Measurements from ENCODE around the gene FUCA2.
"Not testable (repeated sequence)": the region's sequence is repeated elsewhere in the genome, so short reads cannot be mapped to it uniquely, and the experiment has no call there.

The FUCA2 gene

GRCh38 chr6:143496974-143497373 lies 14.5 kb downstream of the FUCA2 start:
- DNase-seq (ENCODE audit: low read depth): no peak

- DNase-seq (ENCODE audit: low read depth): no peak
Measured at GRCh38 chr6:143490775-143491174, 20.7 kb downstream of the FUCA2 start.

GRCh38 chr6:143490244-143490643 lies 21.3 kb downstream of the FUCA2 start:
- no peak for DNase-seq (ENCODE audit: low read depth)

GRCh38 chr6:143486752-143487151 lies 24.8 kb downstream of the FUCA2 start:
- no peak for DNase-seq (ENCODE audit: low read depth)

GRCh38 chr6:143485967-143486366 lies 25.6 kb downstream of the FUCA2 start:
- no peak for DNase-seq (ENCODE audit: low read depth)

- DNase-seq (ENCODE audit: low read depth): peak; percentile 54
Measured at GRCh38 chr6:143482593-143482992, 28.9 kb downstream of the FUCA2 start.

- DNase-seq (ENCODE audit: low read depth): no peak
Measured at GRCh38 chr6:143478479-143479062, 32.9 kb downstream of the FUCA2 start.

- no peak for DNase-seq (ENCODE audit: low read depth)
Measured at GRCh38 chr6:143476545-143476944, 35.0 kb downstream of the FUCA2 start.

GRCh38 chr6:143471822-143472221 lies 39.7 kb downstream of the FUCA2 start:
- DNase-seq (ENCODE audit: low read depth): no peak

- DNase-seq (ENCODE audit: low read depth): not testable (repeated sequence)
Measured at GRCh38 chr6:143468823-143469222, 42.7 kb downstream of the FUCA2 start.

GRCh38 chr6:143468026-143468425 lies 43.5 kb downstream of the FUCA2 start:
- DNase-seq (ENCODE audit: low read depth): no peak

- no peak for DNase-seq (ENCODE audit: low read depth)
Measured at GRCh38 chr6:143465546-143465945, 46.0 kb downstream of the FUCA2 start.

GRCh38 chr6:143457563-143458359 lies 53.8 kb downstream of the FUCA2 start:
- DNase-seq (ENCODE audit: low read depth): peak; percentile 67

- peak; percentile 39 for DNase-seq (ENCODE audit: low read depth)
Measured at GRCh38 chr6:143451531-143451930, 60.0 kb downstream of the FUCA2 start.

- peak; percentile 97 for DNase-seq (ENCODE audit: low read depth)
Measured at GRCh38 chr6:143450453-143451371, 60.8 kb downstream of the FUCA2 start, which contains the start of the genes ADAT2 and PEX3. TSS of gene ADAT2 (minus strand) at chr6:143450695. CDS start at chr6:143450658, 37 bp downstream. TSS of gene PEX3 (plus strand) at chr6:143450805. CDS start at chr6:143451043, 238 bp downstream.

GRCh38 chr6:143449714-143450452 lies 61.6 kb downstream of the FUCA2 start:
- DNase-seq (ENCODE audit: low read depth): peak; percentile 50

GRCh38 chr6:143449082-143449713 lies 62.3 kb downstream of the FUCA2 start:
- no peak for DNase-seq (ENCODE audit: low read depth)

GRCh38 chr6:143447865-143448264 lies 63.7 kb downstream of the FUCA2 start:
- DNase-seq (ENCODE audit: low read depth): not testable (repeated sequence)

Measured in ELR (cell line).